ENCODE data around the gene VAPA.

GRCh38 chr18:9933865-9934264 is 20.0 kb downstream of the VAPA start:
- no peak for TF ChIP-seq CTCF (conservative IDR thresholded peaks at IDR 0.05 in 1 of 2, IDR thresholded peaks at IDR 0.05 in 1 of 2; ENCODE audit: low read depth in 1 of 2, low read length in 2 of 2)
- no peak for TF ChIP-seq EZH2 (IDR thresholded peaks at IDR 0.05; ENCODE audit: low read length, missing control alignments)
